OCI-LY7 (cell line): ENCODE data around the gene LCN12. TPM values are rescaled to one million over a fixed set of nuclear protein-coding genes. Genes with fewer than 3 reads are reported as not detected.

Source experiments
- BruUV-seq: library from RNA; stranded (reverse); fragments of 400-500 nt; replicated peaks from 2 replicates; lab custom pipeline; 2021; lab: Mats Ljungman, UMichigan
- CTCF ChIA-PET: fragments of 300-600 bp; sonication (Branson Sonifier 250); formaldehyde crosslinking; loops from one replicate; lab custom pipeline; 2022; ENCODE audit warnings: antibody characterized with exemption; ENCODE audit not compliant: unreplicated experiment; lab: Charles Lee
- POLR2A ChIA-PET: fragments of 300-600 bp; sonication (Branson Sonifier 250); formaldehyde crosslinking; loops from one replicate; lab custom pipeline; 2022; ENCODE audit warnings: antibody characterized with exemption; lab: Charles Lee
- DNase-seq: peaks from one replicate; pipeline ENCODE4 v3.0.0-alpha.2; 2015; ENCODE audit warnings: low spot score
- H2AFZ ChIP-seq: fragments of 200-600 bp; sonication (generic), shearing (Covaris generic); 2 replicates; pipeline ENCODE4 v1.6.1; 2014; ENCODE audit warnings: mild to moderate bottlenecking, antibody characterized with exemption, low read length, moderate library complexity
- H3K27ac ChIP-seq: fragments of 200-600 bp; sonication (generic); 2 replicates; pipeline ENCODE4 v1.5.1; 2014; ENCODE audit warnings: mixed run types, low read depth, mild to moderate bottlenecking, moderate library complexity, low read length, inconsistent platforms; ENCODE audit not compliant: poor library complexity, severe bottlenecking
- H3K36me3 ChIP-seq: fragments of 200-600 bp; sonication (generic); 2 replicates; pipeline ENCODE4 v1.6.1; 2014; ENCODE audit warnings: mild to moderate bottlenecking, antibody characterized with exemption, low read length, moderate library complexity, mixed read lengths; ENCODE audit not compliant: insufficient read depth
- H3K4me1 ChIP-seq: fragments of 200-600 bp; sonication (generic); 2 replicates; pipeline ENCODE4 v1.5.1; 2014; ENCODE audit warnings: mild to moderate bottlenecking, low read length; ENCODE audit not compliant: insufficient read depth, poor library complexity, severe bottlenecking
- H3K4me2 ChIP-seq: fragments of 200-600 bp; sonication (generic); 2 replicates; pipeline ENCODE4 v1.6.1; 2014; ENCODE audit warnings: mild to moderate bottlenecking, low read length
- H3K4me3 ChIP-seq: fragments of 200-600 bp; sonication (generic); 2 replicates; pipeline ENCODE4 v1.5.1; 2014; ENCODE audit warnings: mild to moderate bottlenecking, low read depth, low read length; ENCODE audit not compliant: poor library complexity, severe bottlenecking
- H3K79me2 ChIP-seq: fragments of 200-600 bp; sonication (generic); 2 replicates; pipeline ENCODE4 v1.6.1; 2016; ENCODE audit warnings: low read depth, mild to moderate bottlenecking, low read length, moderate library complexity, mixed read lengths; ENCODE audit not compliant: insufficient read depth
- H3K9me2 ChIP-seq: fragments of 200-600 bp; sonication (generic); 2 replicates; pipeline ENCODE4 v1.6.1; 2016; ENCODE audit warnings: mild to moderate bottlenecking, low read length, mixed read lengths; ENCODE audit not compliant: insufficient read depth
- H3K9me3 ChIP-seq: fragments of 200-600 bp; sonication (generic); 2 replicates; pipeline ENCODE4 v1.6.1; 2014; ENCODE audit warnings: mild to moderate bottlenecking, mixed run types, low read length, mixed read lengths
- H4K20me1 ChIP-seq: fragments of 200-600 bp; sonication (generic); 2 replicates; pipeline ENCODE4 v1.6.1; 2014; ENCODE audit warnings: mild to moderate bottlenecking, antibody characterized with exemption, low read length, moderate library complexity, mixed read lengths; ENCODE audit not compliant: insufficient read depth
- CTCF ChIP-seq: fragments of 200-600 bp; sonication (generic); conservative IDR thresholded peaks from 2 replicates; pipeline ENCODE4 v1.5.1; 2014; ENCODE audit warnings: mild to moderate bottlenecking, antibody characterized with exemption, low read length, moderate library complexity, mixed read lengths
- EZH2phosphoT487 ChIP-seq: fragments of 200-600 bp; sonication (generic); IDR thresholded peaks from 2 replicates; pipeline ENCODE4 v1.6.1; 2018; ENCODE audit warnings: low read depth, borderline replicate concordance, mild to moderate bottlenecking, mixed run types, antibody characterized with exemption, low read length, moderate library complexity, mixed read lengths
- intact Hi-C: fragments of 100-400 bp; cut with micrococcal nuclease; formaldehyde crosslinking; loops from one replicate; pipeline ENCODE4 v1.10.0; 2022; ENCODE audit not compliant: unreplicated experiment
- total RNA-seq, 2 experiments: library from RNA; depleted of rRNA in 1 of 2; stranded (reverse); fragments of >200 nt in 1 of 2; shearing (Covaris generic) in 1 of 2; gene quantifications; 2 replicates each; pipeline ENCODE4 v1.2.3, GENCODE V29; 2014 to 2022

Gene LCN12
- total RNA-seq, 2 experiments from 2014 or later = 0.95 to 3.7 TPM

GRCh38 chr9:136978865-136979544, 26.9 kb downstream of the LCN12 start:
- BruUV-seq = no TSS peak
- no peak for DNase-seq
- no peaks in the 10 kb centered on the region for H3K79me2 ChIP-seq
- H3K9me3 ChIP-seq = no peaks in the 10 kb centered on the region
- H4K20me1 ChIP-seq = no peaks in the 10 kb centered on the region
- CTCF ChIA-PET = interaction anchor here (0.5 to 1.0 kb wide), 3 partner anchors 14 to 56 kb away, joined by 3 read pairs; no protein-coding TSS in a partner anchor
- POLR2A ChIA-PET = interaction anchor here (1.0 kb wide), 1 partner anchor 13 kb away, joined by 7 read pairs; the partner anchor contains the start of gene PAXX
- intact Hi-C loops = no loop called here
- no peaks in the 10 kb centered on the region for H3K9me2 ChIP-seq
- H3K4me2 ChIP-seq = no peak overlapping the region
- no peaks in the 10 kb centered on the region for H3K4me1 ChIP-seq
- no peak for TF ChIP-seq CTCF
- TF ChIP-seq EZH2phosphoT487 = no peak
- H3K36me3 ChIP-seq = no peaks in the 10 kb centered on the region
- H3K4me3 ChIP-seq = no peak overlapping the region
- no peak overlapping the region for H3K27ac ChIP-seq
- no peak overlapping the region for H2AFZ ChIP-seq

- TF ChIP-seq EZH2phosphoT487 (no peak), CTCF (no peak)
- no peaks in the 10 kb centered on the region for H3K79me2 ChIP-seq
- no peaks in the 10 kb centered on the region for H3K9me2 ChIP-seq
- no peaks in the 10 kb centered on the region for H3K9me3 ChIP-seq
- H4K20me1 ChIP-seq = no peaks in the 10 kb centered on the region
- H3K4me2 ChIP-seq = no peak overlapping the region
- no peak overlapping the region for H3K4me3 ChIP-seq
- H3K27ac ChIP-seq = no peak overlapping the region
- no peak overlapping the region for H2AFZ ChIP-seq
- H3K4me1 ChIP-seq = no peaks in the 10 kb centered on the region
- intact Hi-C loops = no loop called here
- no TSS peak for BruUV-seq
- H3K36me3 ChIP-seq = no peaks in the 10 kb centered on the region
- POLR2A ChIA-PET = no interaction called here
- CTCF ChIA-PET = no interaction called here
- no peak for DNase-seq
These were observed 27.9 kb downstream of the LCN12 start for GRCh38 chr9:136979769-136980587.
